ENCODE measurements around the gene LRRC27.

DNA sequence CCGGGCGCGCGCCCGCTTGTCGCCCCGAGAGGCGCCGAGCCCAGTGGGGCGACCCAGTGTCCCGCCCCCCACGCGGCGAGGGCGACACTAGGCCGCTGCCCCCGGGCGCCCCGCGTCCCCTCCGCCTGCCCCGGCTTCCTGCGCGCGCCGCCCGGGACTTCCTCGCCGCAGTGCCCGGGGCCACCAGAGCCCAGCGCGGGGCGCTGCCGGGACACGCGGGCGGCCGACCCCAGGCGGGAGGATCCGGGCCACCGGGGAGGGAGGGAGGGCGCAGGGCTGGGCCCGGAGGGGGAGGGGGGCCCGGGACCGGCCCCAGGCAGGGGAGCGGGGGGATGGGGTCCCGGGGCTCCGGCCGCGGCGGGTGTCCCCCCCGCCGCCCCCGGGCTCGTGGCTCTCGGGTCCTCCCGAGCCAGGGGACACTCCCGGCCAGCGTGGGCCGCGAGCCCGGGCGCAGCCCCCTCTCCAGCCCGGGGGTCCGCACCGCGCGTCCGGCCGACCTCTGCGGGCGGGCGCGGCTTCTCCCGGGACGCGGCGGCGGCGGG, 64.6 kb downstream of the LRRC27 start:
- TF ChIP-seq, protein P1, sequence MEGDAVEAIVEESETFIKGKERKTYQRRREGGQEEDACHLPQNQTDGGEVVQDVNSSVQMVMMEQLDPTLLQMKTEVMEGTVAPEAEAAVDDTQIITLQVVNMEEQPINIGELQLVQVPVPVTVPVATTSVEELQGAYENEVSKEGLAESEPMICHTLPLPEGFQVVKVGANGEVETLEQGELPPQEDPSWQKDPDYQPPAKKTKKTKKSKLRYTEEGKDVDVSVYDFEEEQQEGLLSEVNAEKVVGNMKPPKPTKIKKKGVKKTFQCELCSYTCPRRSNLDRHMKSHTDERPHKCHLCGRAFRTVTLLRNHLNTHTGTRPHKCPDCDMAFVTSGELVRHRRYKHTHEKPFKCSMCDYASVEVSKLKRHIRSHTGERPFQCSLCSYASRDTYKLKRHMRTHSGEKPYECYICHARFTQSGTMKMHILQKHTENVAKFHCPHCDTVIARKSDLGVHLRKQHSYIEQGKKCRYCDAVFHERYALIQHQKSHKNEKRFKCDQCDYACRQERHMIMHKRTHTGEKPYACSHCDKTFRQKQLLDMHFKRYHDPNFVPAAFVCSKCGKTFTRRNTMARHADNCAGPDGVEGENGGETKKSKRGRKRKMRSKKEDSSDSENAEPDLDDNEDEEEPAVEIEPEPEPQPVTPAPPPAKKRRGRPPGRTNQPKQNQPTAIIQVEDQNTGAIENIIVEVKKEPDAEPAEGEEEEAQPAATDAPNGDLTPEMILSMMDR (IDR thresholded peaks at IDR 0.05), result peak in 3 of 4 experiments; percentile 51 to 70 (median 68)
- TF ChIP-seq POLR2A (IDR thresholded peaks at IDR 0.05), result no peak
